HepG2 (cell line): ENCODE measurements around the gene ENTPD5. TPM values are rescaled to one million over a fixed set of nuclear protein-coding genes. Genes with fewer than 3 reads are reported as not detected.

Experiments used
- BCL6 ChIP-seq: IDR thresholded peaks from 2 replicates; pipeline ENCODE4 v1.6.1; 2016; ENCODE audit warnings: missing genetic modification reagents, missing compliant biosample characterization
- E2F5 ChIP-seq: sonication (generic); formaldehyde crosslinking; conservative IDR thresholded peaks from 2 replicates; pipeline ENCODE4 v1.4.0; 2020; ENCODE audit warnings: missing genetic modification reagents
- FOXJ3 ChIP-seq: sonication (generic); formaldehyde crosslinking; IDR thresholded peaks from 2 replicates; pipeline ENCODE4 v1.4.0; 2020; ENCODE audit warnings: missing genetic modification reagents, mild to moderate bottlenecking, borderline replicate concordance
- GMEB2 ChIP-seq: IDR thresholded peaks from 2 replicates; pipeline ENCODE4 v1.6.1; 2016; ENCODE audit warnings: missing biosample characterization, missing genetic modification reagents, low read depth
- LCORL ChIP-seq, 2 experiments: fragments of 450-650 bp in 1 of 2; sonication (generic) in 1 of 2; formaldehyde crosslinking in 1 of 2; IDR thresholded peaks; 2 replicates each; pipeline versions ENCODE4 v1.5.0 to v1.6.1; 2017 to 2020; ENCODE audit warnings: antibody characterized with exemption in 1 of 2, missing genetic modification reagents in 1 of 2
- NFIC ChIP-seq: IDR thresholded peaks from 2 replicates; pipeline ENCODE4 v1.6.1; 2012; ENCODE audit warnings: mild to moderate bottlenecking, low read length, inconsistent platforms
- PREB ChIP-seq: sonication (generic); formaldehyde crosslinking; IDR thresholded peaks from 2 replicates; pipeline ENCODE4 v1.4.0; 2020; ENCODE audit warnings: missing genetic modification reagents
- REPIN1 ChIP-seq: sonication (generic); formaldehyde crosslinking; IDR thresholded peaks from 2 replicates; pipeline ENCODE4 v1.8.0; 2022; ENCODE audit warnings: missing genetic modification reagents, low read depth, mild to moderate bottlenecking, borderline replicate concordance
- TAF15 ChIP-seq: fragments of 200-400 bp; formaldehyde crosslinking; IDR thresholded peaks from one replicate; pipeline ENCODE4 v1.6.1; 2018; ENCODE audit warnings: mild to moderate bottlenecking, low read depth, low read length; ENCODE audit not compliant: poor library complexity, severe bottlenecking
- TEF ChIP-seq: sonication (generic); formaldehyde crosslinking; IDR thresholded peaks from 2 replicates; pipeline ENCODE4 v1.5.0; 2020; ENCODE audit warnings: missing genetic modification reagents
- ZIK1 ChIP-seq: sonication (generic); formaldehyde crosslinking; IDR thresholded peaks from 2 replicates; pipeline ENCODE4 v1.5.0; 2020; ENCODE audit warnings: mild to moderate bottlenecking, low read depth, missing genetic modification reagents, borderline replicate concordance
- ZNF333 ChIP-seq: sonication (generic); formaldehyde crosslinking; IDR thresholded peaks from 2 replicates; pipeline ENCODE4 v1.4.0; 2020; ENCODE audit warnings: mild to moderate bottlenecking, missing genetic modification reagents, borderline replicate concordance
- ZNF451 ChIP-seq: sonication (generic); formaldehyde crosslinking; IDR thresholded peaks from 2 replicates; pipeline ENCODE4 v1.5.0; 2020; ENCODE audit warnings: mild to moderate bottlenecking, missing genetic modification reagents
- ZNF891 ChIP-seq: sonication (generic); formaldehyde crosslinking; IDR thresholded peaks from 2 replicates; pipeline ENCODE4 v1.5.0; 2020; ENCODE audit warnings: mild to moderate bottlenecking, missing genetic modification reagents
- ZSCAN12 ChIP-seq: sonication (generic); formaldehyde crosslinking; IDR thresholded peaks from 2 replicates; pipeline ENCODE4 v1.9.0; 2021; ENCODE audit warnings: mild to moderate bottlenecking, missing genetic modification reagents
- polyA plus RNA-seq, 8 experiments: library from polyadenylated mRNA; depleted of rRNA in 3 of 8; stranded (reverse) in 7 of 8; unstranded in 1 of 8; fragments of >200 nt; fragmentation: Illumina TruSeq in 4 of 8; extraction: Trizol in 4 of 8; gene quantifications; 2 replicates each; pipeline versions ENCODE4 v1.2.1 to v1.2.3, GENCODE V29; 2011 to 2016; ENCODE audit warnings: low read depth in 4 of 8, missing spikeins in 1 of 8, mixed read lengths in 1 of 8; ENCODE audit not compliant: insufficient read depth in 1 of 8
- total RNA-seq, 5 experiments: library from RNA; depleted of rRNA; stranded (reverse); fragments of >200 nt; fragmentation: Illumina TruSeq; extraction: Trizol; gene quantifications; 2 replicates each; pipeline ENCODE4 v1.2.3, GENCODE V29; 2016; ENCODE audit warnings: low read depth in 1 of 5
- TF ChIP-seq, protein P1 (sequence below): sonication (generic); formaldehyde crosslinking; IDR thresholded peaks from 2 replicates; pipeline ENCODE4 v1.8.0; 2022; ENCODE audit warnings: mild to moderate bottlenecking, missing genetic modification reagents; ENCODE audit not compliant: insufficient replicate concordance
- TF ChIP-seq, protein P2 (sequence below): sonication (generic); formaldehyde crosslinking; IDR thresholded peaks from 2 replicates; pipeline ENCODE4 v1.5.0; 2020; ENCODE audit warnings: mild to moderate bottlenecking, missing genetic modification reagents, borderline replicate concordance

The ENTPD5 gene
- total and polyA plus RNA-seq, 2 of the 13 experiments (the other 11 are each of a cell fraction or from before 2014, with no cell fraction given): 33.8 to 43.3 TPM

DNA sequence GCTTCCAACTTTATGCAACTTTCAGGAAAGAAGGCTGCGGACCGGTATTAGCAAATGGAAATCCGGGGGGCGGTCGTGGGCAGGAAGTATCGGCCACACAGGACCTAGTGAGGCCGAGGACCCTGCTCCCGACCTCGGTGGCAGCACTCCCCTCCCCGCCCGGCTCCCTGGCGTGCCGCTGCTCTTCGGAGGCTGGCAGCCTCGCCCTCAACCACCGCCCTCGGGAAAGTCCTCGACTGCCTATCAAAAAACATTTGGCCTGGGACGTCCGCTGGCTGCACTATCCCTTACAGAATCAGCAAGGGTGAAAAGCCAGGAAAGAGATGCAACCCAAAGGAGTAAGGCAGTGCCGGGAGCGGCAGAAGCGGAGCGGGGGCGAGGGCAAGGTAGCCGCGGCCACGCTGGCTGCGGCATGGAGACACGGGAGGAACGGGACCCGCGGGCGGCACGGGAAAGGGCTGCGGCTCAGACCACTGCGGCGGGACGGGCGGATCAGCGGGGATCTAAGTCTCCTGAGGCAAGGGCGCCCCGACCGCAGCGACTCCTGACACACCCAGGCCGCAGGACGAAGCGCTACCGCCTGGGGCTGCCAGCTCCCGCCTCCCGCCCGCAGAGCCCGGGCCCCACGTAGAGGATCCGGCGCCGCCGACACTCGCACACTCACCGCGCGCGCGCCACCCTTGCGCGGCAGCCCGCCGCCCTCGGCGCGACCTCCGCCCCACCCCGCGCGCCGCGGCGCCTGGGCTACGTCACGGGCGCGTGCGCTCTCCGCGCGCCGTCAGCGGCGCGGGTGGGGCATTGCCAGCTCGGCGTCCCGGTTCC is at the start of gene ENTPD5, which contains the start of gene BBOF1 (continued):
- TF ChIP-seq FOXJ3 (CRISPR knock-in tag) (no peak), BCL6 (CRISPR knock-in tag) (no peak), E2F5 (CRISPR knock-in tag) (no peak), PREB (CRISPR knock-in tag) (no peak), LCORL (IDR thresholded peaks at IDR 0.05) (no peak), LCORL (CRISPR knock-in tag; IDR thresholded peaks at IDR 0.05) (no peak), NFIC (no peak), ZNF891 (CRISPR knock-in tag) (peak; percentile 98), GMEB2 (CRISPR knock-in tag) (no peak), ZNF451 (CRISPR knock-in tag) (no peak; the same call in 1 of the 2 replicates), ZNF333 (CRISPR knock-in tag) (peak; percentile 30; the same call in 1 of the 2 replicates), ZSCAN12 (CRISPR knock-in tag) (no peak), TAF15 (no peak), TEF (CRISPR knock-in tag) (no peak), REPIN1 (peak; percentile 65; the same call in 1 of the 2 replicates), ZIK1 (CRISPR knock-in tag) (no peak)
- TF ChIP-seq, protein P1, sequence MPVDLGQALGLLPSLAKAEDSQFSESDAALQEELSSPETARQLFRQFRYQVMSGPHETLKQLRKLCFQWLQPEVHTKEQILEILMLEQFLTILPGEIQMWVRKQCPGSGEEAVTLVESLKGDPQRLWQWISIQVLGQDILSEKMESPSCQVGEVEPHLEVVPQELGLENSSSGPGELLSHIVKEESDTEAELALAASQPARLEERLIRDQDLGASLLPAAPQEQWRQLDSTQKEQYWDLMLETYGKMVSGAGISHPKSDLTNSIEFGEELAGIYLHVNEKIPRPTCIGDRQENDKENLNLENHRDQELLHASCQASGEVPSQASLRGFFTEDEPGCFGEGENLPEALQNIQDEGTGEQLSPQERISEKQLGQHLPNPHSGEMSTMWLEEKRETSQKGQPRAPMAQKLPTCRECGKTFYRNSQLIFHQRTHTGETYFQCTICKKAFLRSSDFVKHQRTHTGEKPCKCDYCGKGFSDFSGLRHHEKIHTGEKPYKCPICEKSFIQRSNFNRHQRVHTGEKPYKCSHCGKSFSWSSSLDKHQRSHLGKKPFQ (CRISPR knock-in tag): peak; percentile 92
- TF ChIP-seq, protein P2, sequence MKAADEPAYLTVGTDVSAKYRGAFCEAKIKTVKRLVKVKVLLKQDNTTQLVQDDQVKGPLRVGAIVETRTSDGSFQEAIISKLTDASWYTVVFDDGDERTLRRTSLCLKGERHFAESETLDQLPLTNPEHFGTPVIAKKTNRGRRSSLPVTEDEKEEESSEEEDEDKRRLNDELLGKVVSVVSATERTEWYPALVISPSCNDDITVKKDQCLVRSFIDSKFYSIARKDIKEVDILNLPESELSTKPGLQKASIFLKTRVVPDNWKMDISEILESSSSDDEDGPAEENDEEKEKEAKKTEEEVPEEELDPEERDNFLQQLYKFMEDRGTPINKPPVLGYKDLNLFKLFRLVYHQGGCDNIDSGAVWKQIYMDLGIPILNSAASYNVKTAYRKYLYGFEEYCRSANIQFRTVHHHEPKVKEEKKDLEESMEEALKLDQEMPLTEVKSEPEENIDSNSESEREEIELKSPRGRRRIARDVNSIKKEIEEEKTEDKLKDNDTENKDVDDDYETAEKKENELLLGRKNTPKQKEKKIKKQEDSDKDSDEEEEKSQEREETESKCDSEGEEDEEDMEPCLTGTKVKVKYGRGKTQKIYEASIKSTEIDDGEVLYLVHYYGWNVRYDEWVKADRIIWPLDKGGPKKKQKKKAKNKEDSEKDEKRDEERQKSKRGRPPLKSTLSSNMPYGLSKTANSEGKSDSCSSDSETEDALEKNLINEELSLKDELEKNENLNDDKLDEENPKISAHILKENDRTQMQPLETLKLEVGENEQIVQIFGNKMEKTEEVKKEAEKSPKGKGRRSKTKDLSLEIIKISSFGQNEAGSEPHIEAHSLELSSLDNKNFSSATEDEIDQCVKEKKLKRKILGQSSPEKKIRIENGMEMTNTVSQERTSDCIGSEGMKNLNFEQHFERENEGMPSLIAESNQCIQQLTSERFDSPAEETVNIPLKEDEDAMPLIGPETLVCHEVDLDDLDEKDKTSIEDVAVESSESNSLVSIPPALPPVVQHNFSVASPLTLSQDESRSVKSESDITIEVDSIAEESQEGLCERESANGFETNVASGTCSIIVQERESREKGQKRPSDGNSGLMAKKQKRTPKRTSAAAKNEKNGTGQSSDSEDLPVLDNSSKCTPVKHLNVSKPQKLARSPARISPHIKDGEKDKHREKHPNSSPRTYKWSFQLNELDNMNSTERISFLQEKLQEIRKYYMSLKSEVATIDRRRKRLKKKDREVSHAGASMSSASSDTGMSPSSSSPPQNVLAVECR (CRISPR knock-in tag): peak; percentile 73
